GM20000 (cell line): Measurements from ENCODE around the gene ZNFX1.

Experiments
- DNase-seq: peaks from one replicate; pipeline ENCODE4 v3.0.0; 2012; ENCODE audit warnings: low spot score
- CTCF ChIP-seq: IDR thresholded peaks from 2 replicates; pipeline ENCODE4 v1.5.1; 2012; ENCODE audit warnings: mild to moderate bottlenecking, control low read depth; ENCODE audit errors: extremely low read depth, missing control alignments

Gene ZNFX1

GRCh38 chr20:49270177-49270576 is 7.7 kb downstream of the ZNFX1 start:
- DNase-seq = no peak
- no peak for TF ChIP-seq CTCF

GRCh38 chr20:49268600-49269365 is 9.1 kb downstream of the ZNFX1 start:
- no peak for TF ChIP-seq CTCF
- no peak for DNase-seq

GRCh38 chr20:49267327-49267726 is 10.5 kb downstream of the ZNFX1 start:
- DNase-seq = peak; percentile 36
- no peak for TF ChIP-seq CTCF

GRCh38 chr20:49262444-49262843 is 15.4 kb downstream of the ZNFX1 start:
- TF ChIP-seq CTCF = no peak
- DNase-seq = no peak

- TF ChIP-seq CTCF = no peak
- DNase-seq = no peak
Measured at GRCh38 chr20:49261173-49261572, 16.7 kb downstream of the ZNFX1 start.

GRCh38 chr20:49260218-49260617 is 17.6 kb downstream of the ZNFX1 start:
- no peak for TF ChIP-seq CTCF
- DNase-seq = no peak

- DNase-seq = no peak
- no peak for TF ChIP-seq CTCF
Measured at GRCh38 chr20:49259799-49260198, 18.1 kb downstream of the ZNFX1 start.
